PC-9 (cell line): ENCODE measurements around the gene COX10.

Source experiments
- CTCF ChIP-seq: fragments of 200-600 bp; sonication (generic); conservative IDR thresholded peaks from 2 replicates; pipeline ENCODE4 v1.6.1; 2017; ENCODE audit warnings: mixed run types, antibody characterized with exemption, mild to moderate bottlenecking, moderate library complexity
- EZH2 ChIP-seq: fragments of 200-600 bp; sonication (generic); IDR thresholded peaks from 2 replicates; pipeline ENCODE4 v1.8.0; 2017; ENCODE audit warnings: antibody characterized with exemption, low read depth

GRCh38 chr17:14069251-14070021 is at the start of gene COX10:
- TF ChIP-seq CTCF (no peak), EZH2 (no peak)
